Thoracic aorta (tissue), 2 donors: Measurements from ENCODE around the gene NFIC. TPM values are rescaled to one million over a fixed set of nuclear protein-coding genes. Genes with fewer than 3 reads are reported as not detected.
"Not testable (repeated sequence)": the region's sequence is repeated elsewhere in the genome, so short reads cannot be mapped to it uniquely, and the experiment has no call there.

Source experiments
- ATAC-seq: fragments of 150-250 bp; one replicate; pipeline ENCODE4 v1.8.0; 2017; ENCODE audit warnings: low read depth; ENCODE audit not compliant: insufficient number of reproducible peaks, low FRiP score
- DNase-seq: peaks from one replicate; pipeline ENCODE4 v3.0.0-alpha.2; 2020; ENCODE audit warnings: low spot score
- H3K27ac ChIP-seq, 2 donors: fragments of 200-600 bp; sonication (generic); 1 replicate in 1 of 2; 2 replicates in 1 of 2; pipeline ENCODE4 v1.5.1; 2016; ENCODE audit warnings: mild to moderate bottlenecking in 2 of 2, moderate library complexity in 2 of 2
- H3K27me3 ChIP-seq: fragments of 200-600 bp; sonication (generic); replicated peaks from 2 replicates; pipeline ENCODE4 v1.6.0; 2016; ENCODE audit warnings: mild to moderate bottlenecking; ENCODE audit not compliant: insufficient read depth
- H3K36me3 ChIP-seq: fragments of 200-600 bp; sonication (generic); one replicate; pipeline ENCODE4 v1.5.1; 2016
- H3K4me1 ChIP-seq, 2 donors: fragments of 200-600 bp; sonication (generic); 1 replicate in 1 of 2; 2 replicates in 1 of 2; pipeline versions ENCODE4 v1.5.1 to v1.6.0; 2016; ENCODE audit warnings: low read depth in 2 of 2, mild to moderate bottlenecking in 1 of 2; ENCODE audit not compliant: control insufficient read depth in 1 of 2
- H3K4me3 ChIP-seq: fragments of 200-600 bp; sonication (generic); 2 replicates; pipeline ENCODE4 v1.5.1; 2016; ENCODE audit warnings: mild to moderate bottlenecking
- H3K9me3 ChIP-seq: fragments of 200-600 bp; sonication (generic); 2 replicates; pipeline ENCODE4 v1.5.1; 2016
- CTCF ChIP-seq: fragments of 200-600 bp; sonication (generic); IDR thresholded peaks from one replicate; pipeline ENCODE4 v1.5.1; 2019; ENCODE audit warnings: antibody characterized with exemption
- total RNA-seq, 2 donors: library from RNA; depleted of rRNA; stranded (reverse); fragments of >200 nt; gene quantifications; one replicate each; pipeline versions ENCODE4 v1.1.0 to v1.2.3, GENCODE V29; 2016

NFIC gene
- total RNA-seq, 2 donors from 2014 or later: 178 to 203 TPM

- Histone ChIP-seq H3K9me3 (no peaks in the 10 kb centered on the region), H3K27ac (peak overlapping the region; percentile 48 to 68), H3K4me1 (peaks cover 3 to 15% of the 10 kb centered on the region in 2 donors), H3K4me3 (peak overlapping the region; percentile 91), H3K27me3 (no peaks in the 10 kb centered on the region), H3K36me3 (peaks cover 11% of the 10 kb centered on the region)
- TF ChIP-seq CTCF: no peak
- ATAC-seq (no peak), DNase-seq (no peak)
Observed at GRCh38 chr19:3506384-3507340, 140.3 kb downstream of the NFIC start.

GRCh38 chr19:3507371-3508120, 141.2 kb downstream of the NFIC start:
- DNase-seq: no peak
- Histone ChIP-seq H3K9me3 (no peaks in the 10 kb centered on the region), H3K4me1 (peaks cover 3 to 24% of the 10 kb centered on the region in 2 donors), H3K4me3 (peak overlapping the region; percentile 91), H3K36me3 (peaks cover 11% of the 10 kb centered on the region), H3K27ac (no peak overlapping the region), H3K27me3 (no peaks in the 10 kb centered on the region)
- no peak for TF ChIP-seq CTCF
- ATAC-seq: no peak

GRCh38 chr19:3508121-3508661, 141.8 kb downstream of the NFIC start:
- not testable (repeated sequence) for H3K27me3 ChIP-seq, H3K9me3 ChIP-seq, ATAC-seq, H3K27ac ChIP-seq, DNase-seq
- Histone ChIP-seq H3K4me1 (peaks cover 3 to 27% of the 10 kb centered on the region in 2 donors), H3K4me3 (peak overlapping the region; percentile 91), H3K36me3 (peaks cover 11% of the 10 kb centered on the region)

- H3K9me3 ChIP-seq: no peaks in the 10 kb centered on the region
- DNase-seq: no peak
- peaks cover 3 to 27% of the 10 kb centered on the region in 2 donors for H3K4me1 ChIP-seq
- H3K4me3 ChIP-seq: no peak overlapping the region
- no peak overlapping the region for H3K27ac ChIP-seq
- H3K27me3 ChIP-seq: no peaks in the 10 kb centered on the region
- TF ChIP-seq CTCF: no peak
- ATAC-seq: no peak
- peaks cover 11% of the 10 kb centered on the region for H3K36me3 ChIP-seq
Observed at GRCh38 chr19:3508771-3509535, 142.6 kb downstream of the NFIC start.

- H3K4me1 ChIP-seq: peaks cover 3 to 27% of the 10 kb centered on the region in 2 donors
- DNase-seq (no peak), ATAC-seq (no peak)
- H3K9me3 ChIP-seq: no peaks in the 10 kb centered on the region
- no peak overlapping the region for H3K4me3 ChIP-seq
- peaks cover 11% of the 10 kb centered on the region for H3K36me3 ChIP-seq
- TF ChIP-seq CTCF: no peak
- H3K27ac ChIP-seq: no peak overlapping the region
- H3K27me3 ChIP-seq: no peaks in the 10 kb centered on the region
Observed at GRCh38 chr19:3509566-3509989, 143.2 kb downstream of the NFIC start.
